Stimulated activated CD8-positive, alpha-beta memory T cell treated with anti-CD3 and anti-CD28 coated beads, Interleukin-2, amount 100 ng/mL, for 1 hour (primary cell): ENCODE data around the gene NCOA3.

Experiments
- DNase-seq, 2 donors: peaks; one replicate each; pipeline ENCODE4 v3.0.0-alpha.2; 2020; ENCODE audit warnings: low read depth in 2 of 2

The NCOA3 gene

GRCh38 chr20:47596003-47596571 lies 94.4 kb downstream of the NCOA3 start:
- DNase-seq: no peak

- no peak for DNase-seq
Measured at GRCh38 chr20:47597090-47597489, 95.4 kb downstream of the NCOA3 start.

- DNase-seq: no peak
Measured at GRCh38 chr20:47598911-47599744, 97.4 kb downstream of the NCOA3 start.

- DNase-seq: no peak
Measured at GRCh38 chr20:47600967-47601547, 99.4 kb downstream of the NCOA3 start.

- no peak for DNase-seq
Measured at GRCh38 chr20:47603260-47603659, 101.6 kb downstream of the NCOA3 start.

GRCh38 chr20:47605673-47606413 lies 104.2 kb downstream of the NCOA3 start:
- no peak for DNase-seq

GRCh38 chr20:47606414-47606982 lies 104.8 kb downstream of the NCOA3 start:
- DNase-seq: no peak

GRCh38 chr20:47606983-47607613 lies 105.4 kb downstream of the NCOA3 start:
- no peak for DNase-seq

- DNase-seq: no peak
Measured at GRCh38 chr20:47609001-47609400, 107.3 kb downstream of the NCOA3 start.

- DNase-seq: peak; percentile 48 to 65
Measured at GRCh38 chr20:47610247-47610944, 108.7 kb downstream of the NCOA3 start.

GRCh38 chr20:47610945-47611250 lies 109.2 kb downstream of the NCOA3 start:
- no peak for DNase-seq

- DNase-seq: no peak
Measured at GRCh38 chr20:47611785-47612184, 110.1 kb downstream of the NCOA3 start.

- DNase-seq: no peak
Measured at GRCh38 chr20:47612670-47613069, 111.0 kb downstream of the NCOA3 start.

GRCh38 chr20:47614703-47615309 lies 113.1 kb downstream of the NCOA3 start:
- no peak for DNase-seq

GRCh38 chr20:47618479-47618878 lies 116.8 kb downstream of the NCOA3 start:
- DNase-seq: no peak

GRCh38 chr20:47620808-47621805 lies 119.4 kb downstream of the NCOA3 start:
- DNase-seq: no peak

GRCh38 chr20:47622118-47622665 lies 120.5 kb downstream of the NCOA3 start:
- no peak for DNase-seq

GRCh38 chr20:47623206-47623605 lies 121.5 kb downstream of the NCOA3 start:
- DNase-seq: no peak

GRCh38 chr20:47627540-47627939 lies 125.9 kb downstream of the NCOA3 start:
- DNase-seq: no peak
